H1 (cell line): ENCODE results near the gene SLC43A2. TPM values are rescaled to one million over a fixed set of nuclear protein-coding genes. Genes with fewer than 3 reads are reported as not detected.

Source experiments
- CTCF ChIA-PET: fragments of 300-600 bp; sonication (Branson Sonifier 250); formaldehyde crosslinking; loops from one replicate; lab custom pipeline; 2021; ENCODE audit not compliant: partially characterized antibody; lab: Charles Lee
- POLR2A ChIA-PET: fragments of 300-600 bp; sonication (Branson Sonifier 250); formaldehyde crosslinking; loops from one replicate; lab custom pipeline; 2021; ENCODE audit warnings: inconsistent platforms; ENCODE audit not compliant: partially characterized antibody; lab: Charles Lee
- DNase-seq, 2 experiments: peaks; one replicate each; pipeline versions ENCODE4 v3.0.0 to v3.0.0-alpha.2; 2010 to 2022; ENCODE audit warnings: low spot score in 2 of 2, low read depth in 1 of 2, mixed read lengths in 1 of 2
- FAIRE-seq: peaks from 2 replicates; lab custom pipeline; 2011; peaks lifted over from hg19 to GRCh38; lab: Jason Lieb, UNC
- H2AFZ ChIP-seq: 2 replicates; pipeline ENCODE4 v1.8.1; 2012; ENCODE audit warnings: low read length, inconsistent platforms
- H2AK5ac ChIP-seq: 2 replicates; pipeline ENCODE4 v1.6.1; 2013; ENCODE audit warnings: low read depth, low read length
- H2BK120ac ChIP-seq: replicated peaks from 2 replicates; pipeline ENCODE3; 2013; ENCODE audit warnings: low read depth, low read length, inconsistent platforms
- H2BK12ac ChIP-seq: 2 replicates; pipeline ENCODE4 v1.6.1; 2013; ENCODE audit warnings: low read depth, low read length
- H2BK15ac ChIP-seq: 2 replicates; pipeline ENCODE4 v1.6.1; 2013; ENCODE audit warnings: low read length
- H2BK20ac ChIP-seq: 2 replicates; pipeline ENCODE4 v1.6.1; 2013; ENCODE audit warnings: low read length
- H2BK5ac ChIP-seq: 2 replicates; pipeline ENCODE4 v1.6.1; 2013; ENCODE audit warnings: low read depth, low read length
- H3K14ac ChIP-seq: 2 replicates; pipeline ENCODE4 v1.6.1; 2013; ENCODE audit warnings: inconsistent platforms; ENCODE audit not compliant: insufficient read length
- H3K18ac ChIP-seq: 2 replicates; pipeline ENCODE4 v1.6.1; 2013; ENCODE audit warnings: low read length; ENCODE audit errors: extremely low read depth
- H3K23ac ChIP-seq: 2 replicates; pipeline ENCODE4 v1.6.1; 2013; ENCODE audit warnings: inconsistent platforms; ENCODE audit not compliant: insufficient read length
- H3K23me2 ChIP-seq: 2 replicates; pipeline ENCODE4 v1.6.1; 2013; ENCODE audit warnings: low read depth, low read length
- H3K27ac ChIP-seq: 2 replicates; pipeline ENCODE4 v1.6.1; 2011; ENCODE audit warnings: low read depth, low read length, inconsistent platforms
- H3K27me3 ChIP-seq, 4 experiments: replicated peaks in 1 of 4; 1 replicate in 1 of 4; 2 replicates in 3 of 4; pipeline versions ENCODE4 v1.6.1 to v1.8.1; 2011 to 2013; ENCODE audit warnings: low read length in 3 of 4, mild to moderate bottlenecking in 3 of 4, inconsistent platforms in 2 of 4, mixed read lengths in 2 of 4, moderate library complexity in 1 of 4; ENCODE audit not compliant: control insufficient read depth in 3 of 4, insufficient read depth in 3 of 4; ENCODE audit errors: extremely low read depth in 1 of 4
- H3K36me3 ChIP-seq, 4 experiments: 2 replicates each; pipeline versions ENCODE4 v1.6.1 to v1.8.1; 2011 to 2013; ENCODE audit warnings: mild to moderate bottlenecking in 4 of 4, low read length in 3 of 4, moderate library complexity in 2 of 4, control low read depth in 1 of 4, inconsistent platforms in 1 of 4; ENCODE audit not compliant: insufficient read depth in 4 of 4, control insufficient read depth in 2 of 4
- H3K4ac ChIP-seq: replicated peaks from 2 replicates; pipeline ENCODE3; 2013; ENCODE audit warnings: low read length, low read depth, mixed read lengths, inconsistent platforms; ENCODE audit not compliant: insufficient read length
- H3K4me1 ChIP-seq, 4 experiments: replicated peaks in 1 of 4; 1 replicate in 1 of 4; 2 replicates in 3 of 4; pipeline versions ENCODE4 v1.6.1 to v1.8.1; 2011 to 2013; ENCODE audit warnings: low read length in 3 of 4, inconsistent platforms in 2 of 4, mixed read lengths in 1 of 4; ENCODE audit not compliant: insufficient read depth in 4 of 4, control insufficient read depth in 3 of 4
- H3K4me2 ChIP-seq, 2 experiments: 2 replicates each; pipeline versions ENCODE4 v1.6.1 to v1.8.1; 2011 to 2013; ENCODE audit warnings: low read depth in 2 of 2, low read length in 2 of 2, control low read depth in 1 of 2, inconsistent platforms in 1 of 2, mild to moderate bottlenecking in 1 of 2; ENCODE audit not compliant: insufficient read depth in 1 of 2
- H3K4me3 ChIP-seq, 4 experiments: fragments of 200-600, 300-600 bp in 1 of 4; sonication (generic), shearing (Covaris generic), sonication (Bioruptor Twin) in 1 of 4; 2 replicates each; pipeline versions ENCODE4 v1.5.1 to v1.8.1; 2011 to 2016; ENCODE audit warnings: low read length in 4 of 4, low read depth in 3 of 4, control low read depth in 2 of 4, inconsistent platforms in 2 of 4, mild to moderate bottlenecking in 2 of 4, mixed read lengths in 1 of 4, moderate library complexity in 1 of 4; ENCODE audit not compliant: insufficient read depth in 2 of 4; ENCODE audit errors: extremely low read depth in 1 of 4
- H3K56ac ChIP-seq: replicated peaks from 2 replicates; pipeline ENCODE3; 2013; ENCODE audit warnings: low read depth, mild to moderate bottlenecking, mixed read lengths, low read length, inconsistent platforms; ENCODE audit not compliant: insufficient read length
- H3K79me1 ChIP-seq: 2 replicates; pipeline ENCODE4 v1.6.1; 2013; ENCODE audit warnings: low read depth, low read length, control low read depth
- H3K79me2 ChIP-seq, 2 experiments: 2 replicates each; pipeline versions ENCODE4 v1.6.1 to v1.8.1; 2012 to 2013; ENCODE audit warnings: low read length in 2 of 2, mild to moderate bottlenecking in 2 of 2, inconsistent platforms in 1 of 2; ENCODE audit not compliant: insufficient read depth in 2 of 2, control insufficient read depth in 1 of 2
- H3K9ac ChIP-seq, 4 experiments: replicated peaks in 1 of 4; 1 replicate in 1 of 4; 2 replicates in 3 of 4; pipeline versions ENCODE4 v1.6.1 to v1.8.1; 2011 to 2013; ENCODE audit warnings: low read depth in 3 of 4, low read length in 3 of 4, control low read depth in 2 of 4, mild to moderate bottlenecking in 2 of 4, moderate library complexity in 2 of 4, inconsistent platforms in 1 of 4; ENCODE audit errors: extremely low read depth in 1 of 4
- H3K9me3 ChIP-seq, 2 experiments: 2 replicates each; pipeline versions ENCODE4 v1.6.1 to v1.8.1; 2012 to 2013; ENCODE audit warnings: mild to moderate bottlenecking in 2 of 2, moderate library complexity in 2 of 2, control low read depth in 1 of 2, inconsistent platforms in 1 of 2, low read depth in 1 of 2, low read length in 1 of 2, mixed read lengths in 1 of 2; ENCODE audit not compliant: insufficient read depth in 2 of 2
- H4K20me1 ChIP-seq, 2 experiments: replicated peaks in 1 of 2; 2 replicates each; pipeline versions ENCODE3 to v1.8.1; 2011 to 2013; ENCODE audit warnings: inconsistent platforms in 2 of 2, low read length in 2 of 2, mild to moderate bottlenecking in 1 of 2; ENCODE audit not compliant: insufficient read depth in 2 of 2, control insufficient read depth in 1 of 2
- H4K5ac ChIP-seq: 2 replicates; pipeline ENCODE4 v1.6.1; 2013; ENCODE audit warnings: low read length, low read depth, mixed read lengths, inconsistent platforms; ENCODE audit not compliant: insufficient read length
- H4K8ac ChIP-seq: 2 replicates; pipeline ENCODE4 v1.8.0; 2013; ENCODE audit warnings: mild to moderate bottlenecking, moderate library complexity, low read length, inconsistent platforms; ENCODE audit not compliant: insufficient read depth; ENCODE audit errors: extremely low read depth
- H4K91ac ChIP-seq: replicated peaks from 2 replicates; pipeline ENCODE3; 2013; ENCODE audit warnings: low read length, mixed read lengths, inconsistent platforms; ENCODE audit not compliant: insufficient read length
- CHD1 ChIP-seq: IDR thresholded peaks from 2 replicates; pipeline ENCODE4 v1.6.1; 2012; ENCODE audit warnings: low read depth, low read length, improper control_type of control experiment
- CTBP2 ChIP-seq: IDR thresholded peaks from 2 replicates; pipeline ENCODE4 v1.7.0; 2011; ENCODE audit warnings: borderline replicate concordance, mild to moderate bottlenecking, moderate library complexity, mixed read lengths, low read length; ENCODE audit not compliant: insufficient read depth, insufficient read length
- HDAC6 ChIP-seq: IDR thresholded peaks from one replicate; pipeline ENCODE4 v1.7.1; 2012; ENCODE audit warnings: low read depth, mild to moderate bottlenecking, inconsistent platforms, low read length, moderate library complexity
- JUN ChIP-seq: IDR thresholded peaks from 2 replicates; pipeline ENCODE4 v1.6.1; 2011; ENCODE audit warnings: low read depth, mild to moderate bottlenecking, improper control_type of control experiment, low read length
- POU5F1 ChIP-seq: IDR thresholded peaks from 2 replicates; pipeline ENCODE4 v1.6.1; 2011; ENCODE audit warnings: low read depth, mild to moderate bottlenecking, low read length, moderate library complexity
- SIRT6 ChIP-seq: IDR thresholded peaks from one replicate; pipeline ENCODE4 v1.7.1; 2012; ENCODE audit warnings: low read length, inconsistent platforms
- WGBS, 2 experiments: shearing (Covaris generic) in 1 of 2; methylation state at CpG; one replicate each; pipeline versions ENCODE4 v1.1.6 to v1.1.7; 2013 to 2015; ENCODE audit warnings: low lambda C conversion rate in 2 of 2, mixed read lengths in 2 of 2, inconsistent platforms in 1 of 2, low coverage in 1 of 2, missing lambda C conversion rate in 1 of 2; ENCODE audit not compliant: insufficient replicate concordance in 2 of 2, insufficient coverage in 1 of 2, insufficient read length in 1 of 2; ENCODE audit errors: extremely low coverage in 1 of 2, missing lambda C conversion rate in 1 of 2; 5-methylcytosine and 5-hydroxymethylcytosine counted together
- long read RNA-seq, 2 experiments: library from RNA in 1 of 2; library from capped mRNA in 1 of 2; stranded (forward); transcript quantifications; one replicate each; pipeline ENCODE4 v2.0.0, GENCODE V29; 2021; ENCODE audit warnings: inconsistent platforms in 1 of 2
- polyA minus RNA-seq, 3 experiments: library from RNA; depleted of rRNA, polyadenylated mRNA; stranded (reverse); fragments of >200 nt; gene quantifications; 1 replicate in 2 of 3; 2 replicates in 1 of 3; pipeline ENCODE4 v1.2.3, GENCODE V29; 2011
- polyA plus RNA-seq, 7 experiments: library from polyadenylated mRNA; depleted of rRNA in 3 of 7; stranded (reverse) in 5 of 7; unstranded in 2 of 7; fragments of >200 nt in 5 of 7; fragments of 200-250 nt in 2 of 7; gene quantifications; 1 replicate in 5 of 7; 2 replicates in 1 of 7; 4 replicates in 1 of 7; pipeline versions ENCODE4 v1.2.1 to v1.2.3, GENCODE V29; 2011 to 2013; ENCODE audit warnings: missing spikeins in 2 of 7, mixed read lengths in 2 of 7
- total RNA-seq: library from RNA; stranded (reverse); fragmentation: NEBNext Ultra II Directional; extraction: Animal tissue kit (Norgen Biotek cat#: 25700); gene quantifications from 2 replicates; pipeline ENCODE4 v1.2.1, GENCODE V29; 2021
- TF ChIP-seq, protein P1 (sequence below): IDR thresholded peaks from 2 replicates; pipeline ENCODE4 v1.6.1; 2011; ENCODE audit warnings: low read depth, mild to moderate bottlenecking, low read length; ENCODE audit not compliant: insufficient read depth

Gene SLC43A2
- total RNA-seq = 6.6 and 7.8 TPM in 2 replicates
- 10.5 and 12.6 TPM in 2 replicates for polyA plus RNA-seq (2011; rRNA removed)
- 7.7 TPM for polyA plus RNA-seq (2011; cell fraction: cytosol; rRNA removed)
- 9.0 TPM for polyA plus RNA-seq (2011; cell fraction: nucleus; rRNA removed)
- polyA plus RNA-seq (2012, experiment 1 of 2) = 8.7 to 10.6 TPM (median 9.4 TPM) in 4 replicates
- polyA plus RNA-seq (2012, experiment 2 of 2) = 9.0 TPM
- polyA plus RNA-seq (2013, experiment 1 of 2) = 9.4 TPM
- 9.7 TPM for polyA plus RNA-seq (2013, experiment 2 of 2)
- polyA minus RNA-seq (2011; rRNA and poly(A)+ RNA removed) = 7.8 and 10.8 TPM in 2 replicates
- 10.0 TPM for polyA minus RNA-seq (2011; cell fraction: cytosol; rRNA and poly(A)+ RNA removed)
- polyA minus RNA-seq (2011; cell fraction: nucleus; rRNA and poly(A)+ RNA removed) = 8.6 TPM
- long read RNA-seq, experiment 1, partial matches to known transcripts = 0 of 1 reads
- long read RNA-seq, experiment 1, other reads (novel, unspliced or antisense) = 1 of 1 reads
- long read RNA-seq, experiment 2 = 0 reads

DNA sequence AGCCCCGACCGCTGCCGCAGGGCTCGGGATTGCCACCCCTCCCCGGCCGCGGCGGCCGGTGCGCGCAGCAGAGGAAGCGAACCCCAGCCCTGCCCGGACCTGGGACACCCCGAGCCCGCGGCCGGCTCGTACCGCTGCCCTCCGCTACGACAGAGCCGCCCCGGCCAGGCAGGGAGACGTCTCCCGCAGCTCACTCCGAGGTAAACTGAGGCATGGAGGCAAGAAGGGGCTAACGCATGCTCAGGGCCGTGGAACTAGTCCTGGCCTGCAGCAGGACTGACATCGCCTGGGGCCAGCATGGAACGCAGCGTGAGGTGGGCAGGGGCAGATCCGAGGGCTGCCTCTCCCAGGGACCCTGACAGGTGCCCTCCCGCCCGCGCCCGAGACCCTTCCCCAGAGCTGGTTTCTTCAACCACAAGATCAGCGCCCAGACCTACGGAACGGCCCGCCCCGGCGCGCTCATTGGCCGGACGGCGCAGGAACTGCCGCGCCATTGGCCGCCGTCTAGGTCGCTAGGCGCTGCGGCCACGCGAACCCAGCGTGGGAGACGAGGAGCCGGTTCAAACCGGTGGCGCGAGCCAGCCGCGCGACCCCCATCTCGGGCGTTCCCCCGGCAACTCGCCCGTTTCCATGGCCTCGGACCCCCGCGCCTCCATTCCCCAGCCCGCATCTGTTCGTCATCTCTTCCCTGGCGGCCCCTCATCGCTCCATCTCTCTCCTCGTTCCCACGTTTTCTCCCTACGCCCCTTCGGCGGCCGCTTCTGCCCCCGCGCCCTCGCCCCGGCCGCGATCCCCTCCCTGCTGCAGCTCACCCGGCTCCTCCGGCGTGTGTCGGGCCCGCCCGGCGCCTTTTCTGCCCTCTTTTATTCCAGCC is at the start of gene SLC43A2:
Gene SLC43A2 (minus strand): TSS at position 853 of the 874 bp plus-strand sequence. CDS start 960 bp downstream, outside the sequence.
- peak within 1 kb of the TSS; percentile 83; the same call in 1 of the 2 replicates for H2AK5ac ChIP-seq
- H2AFZ ChIP-seq = peak within 1 kb of the TSS; percentile 66; the same call in 1 of the 2 replicates
- WGBS, 2 experiments = 2% methylated on average over 63 of the region's 95 CpGs; no CpG with 5 or more reads in 1 of the 2 experiments
- peaks cover 14% of the 10 kb centered on the region for H3K23me2 ChIP-seq
- H3K27me3 ChIP-seq = peaks cover 0 to 13% (median 5%) of the 10 kb centered on the region in 4 experiments; a peak in 5 of 7 replicates
- H3K14ac ChIP-seq = no peak within 1 kb of the TSS
- DNase-seq = peak in 1 of 2 experiments; percentile 91
- no peaks in the 10 kb centered on the region for H3K79me1 ChIP-seq
- H3K79me2 ChIP-seq = no peaks in the 10 kb centered on the region
- H4K8ac ChIP-seq = peak within 1 kb of the TSS; percentile 99
- H3K4me2 ChIP-seq = peak within 1 kb of the TSS; percentile 93 to 100
- no peak for FAIRE-seq
- H3K4me3 ChIP-seq = peak within 1 kb of the TSS; percentile 67 to 79 (median 68)
- H2BK12ac ChIP-seq = peak within 1 kb of the TSS; percentile 84; the same call in 1 of the 2 replicates
- peak within 1 kb of the TSS; percentile 93 for H4K91ac ChIP-seq
- H3K4ac ChIP-seq = peak within 1 kb of the TSS; percentile 44
- no peak within 1 kb of the TSS for H2BK120ac ChIP-seq
- H4K20me1 ChIP-seq = peaks cover 0 to 4% of the 10 kb centered on the region in 2 experiments
- H2BK20ac ChIP-seq = 0 out of 2 replicates have a peak within 1 kb of the TSS, but pooled peaks have one; percentile 55
- peak within 1 kb of the TSS; percentile 81 to 91 (median 82) for H3K9ac ChIP-seq
- ChIA-PET CTCF (interaction anchor here (0.7 to 14.5 kb wide), 9 partner anchors 9 to 110 kb away, joined by 3 to 146 read pairs (median 4); no protein-coding TSS in a partner anchor), POLR2A (interaction anchor here (0.8 to 6.2 kb wide), 13 partner anchors 11 to 112 kb away, joined by 3 to 29 read pairs (median 4); partner anchors contain the start of gene INPP5K)
- peak within 1 kb of the TSS; percentile 83 for H3K18ac ChIP-seq
- peak within 1 kb of the TSS; percentile 65 for H4K5ac ChIP-seq
- H2BK5ac ChIP-seq = peak within 1 kb of the TSS; percentile 93
- H3K27ac ChIP-seq = peak within 1 kb of the TSS; percentile 94
- no peaks in the 10 kb centered on the region for H3K36me3 ChIP-seq
- peak within 1 kb of the TSS; percentile 69 for H3K56ac ChIP-seq
- no peak within 1 kb of the TSS for H3K23ac ChIP-seq
- 0 out of 2 replicates have a peak within 1 kb of the TSS, but pooled peaks have one; percentile 97 for H2BK15ac ChIP-seq
- peaks cover 0 to 7% (median 5%) of the 10 kb centered on the region in 4 experiments; a peak in 6 of 7 replicates for H3K4me1 ChIP-seq
- no peaks in the 10 kb centered on the region for H3K9me3 ChIP-seq
- TF ChIP-seq POU5F1 (no peak), CHD1 (no peak), SIRT6 (no peak), CTBP2 (no peak), HDAC6 (no peak), JUN (no peak; the same call in 1 of the 2 replicates)
- TF ChIP-seq, protein P1, sequence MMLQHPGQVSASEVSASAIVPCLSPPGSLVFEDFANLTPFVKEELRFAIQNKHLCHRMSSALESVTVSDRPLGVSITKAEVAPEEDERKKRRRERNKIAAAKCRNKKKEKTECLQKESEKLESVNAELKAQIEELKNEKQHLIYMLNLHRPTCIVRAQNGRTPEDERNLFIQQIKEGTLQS = no peak
